OCI-LY7 (cell line): ENCODE measurements around the gene EGFL8.

Experiments
- CTCF ChIP-seq: fragments of 200-600 bp; sonication (generic); conservative IDR thresholded peaks from 2 replicates; pipeline ENCODE4 v1.5.1; 2014; ENCODE audit warnings: mild to moderate bottlenecking, antibody characterized with exemption, low read length, moderate library complexity, mixed read lengths
- EZH2phosphoT487 ChIP-seq: fragments of 200-600 bp; sonication (generic); IDR thresholded peaks from 2 replicates; pipeline ENCODE4 v1.6.1; 2018; ENCODE audit warnings: low read depth, borderline replicate concordance, mild to moderate bottlenecking, mixed run types, antibody characterized with exemption, low read length, moderate library complexity, mixed read lengths

DNA sequence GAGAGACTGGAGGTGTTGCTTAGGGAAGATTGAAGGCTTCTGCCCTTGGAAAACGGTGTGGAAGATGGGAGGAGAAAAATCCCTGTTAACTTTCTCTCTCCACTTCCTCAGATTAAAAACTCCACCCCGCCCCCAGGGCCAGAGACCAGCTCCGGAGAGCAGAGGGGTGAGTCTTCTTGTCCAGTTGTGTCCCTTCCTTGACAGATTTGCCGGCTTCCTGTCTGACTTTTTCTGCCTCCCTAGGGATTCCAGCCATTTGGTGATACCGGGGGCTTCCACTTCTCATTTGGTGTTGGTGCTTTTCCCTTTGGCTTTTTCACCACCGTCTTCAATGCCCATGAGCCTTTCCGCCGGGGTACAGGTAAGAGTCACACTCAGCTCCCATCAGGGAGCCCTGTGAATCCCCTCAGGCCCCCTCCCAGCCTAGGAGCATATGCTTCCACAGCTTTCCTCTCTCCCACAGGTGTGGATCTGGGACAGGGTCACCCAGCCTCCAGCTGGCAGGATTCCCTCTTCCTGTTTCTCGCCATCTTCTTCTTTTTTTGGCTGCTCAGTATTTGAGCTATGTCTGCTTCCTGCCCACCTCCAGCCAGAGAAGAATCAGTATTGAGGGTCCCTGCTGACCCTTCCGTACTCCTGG lies 15.5 kb downstream of the EGFL8 start:
- TF ChIP-seq CTCF: no peak
- no peak for TF ChIP-seq EZH2phosphoT487
